ENCODE results near the gene SKA1. TPM values are rescaled to one million over a fixed set of nuclear protein-coding genes. Genes with fewer than 3 reads are reported as not detected.
"Not testable (repeated sequence)": the region's sequence is repeated elsewhere in the genome, so short reads cannot be mapped to it uniquely, and the experiment has no call there.

Gene SKA1
- total and polyA plus RNA-seq, 3 donors from 2014 or later = 5.5 to 11.9 (median 6.6) TPM

DNA sequence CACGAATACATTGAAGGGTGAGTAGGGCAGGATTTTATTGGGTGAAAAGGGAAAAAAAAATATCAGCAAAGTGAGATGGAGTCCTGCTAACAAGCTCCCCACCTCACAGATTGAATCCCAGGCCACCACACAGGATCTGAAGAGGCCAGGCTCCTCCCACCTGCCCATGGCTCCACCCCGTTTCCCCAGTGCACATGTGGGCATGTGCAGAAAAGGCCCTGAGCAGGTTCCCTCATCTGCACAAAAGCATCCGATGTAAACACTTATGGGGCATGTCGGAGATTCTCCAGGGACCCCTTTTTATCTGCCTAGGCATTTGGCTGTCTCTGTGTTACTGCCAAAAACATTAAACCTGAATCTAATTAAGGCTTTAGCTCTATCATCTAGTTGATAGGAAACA, 35.2 kb downstream of the SKA1 start:
- no peak overlapping the region for H3K27ac ChIP-seq
- no peak for DNase-seq
- no peaks in the 10 kb centered on the region for H3K4me1 ChIP-seq
- 31 to 53% methylated on average over 4 of the region's 4 CpGs for WGBS, 2 donors
- no peaks in the 10 kb centered on the region for H3K27me3 ChIP-seq
- no peaks in the 10 kb centered on the region for H3K36me3 ChIP-seq (ENCODE audit: low read depth, missing control alignments)
- H3K9me3 ChIP-seq = no peaks in the 10 kb centered on the region
- intact Hi-C loops (cut with DNase I; ENCODE audit: low total_unique reads) = no loop called here
- no peak overlapping the region for H3K4me3 ChIP-seq
- no peak for TF ChIP-seq POLR2A (IDR thresholded peaks at IDR 0.05)
- TF ChIP-seq, protein P1, sequence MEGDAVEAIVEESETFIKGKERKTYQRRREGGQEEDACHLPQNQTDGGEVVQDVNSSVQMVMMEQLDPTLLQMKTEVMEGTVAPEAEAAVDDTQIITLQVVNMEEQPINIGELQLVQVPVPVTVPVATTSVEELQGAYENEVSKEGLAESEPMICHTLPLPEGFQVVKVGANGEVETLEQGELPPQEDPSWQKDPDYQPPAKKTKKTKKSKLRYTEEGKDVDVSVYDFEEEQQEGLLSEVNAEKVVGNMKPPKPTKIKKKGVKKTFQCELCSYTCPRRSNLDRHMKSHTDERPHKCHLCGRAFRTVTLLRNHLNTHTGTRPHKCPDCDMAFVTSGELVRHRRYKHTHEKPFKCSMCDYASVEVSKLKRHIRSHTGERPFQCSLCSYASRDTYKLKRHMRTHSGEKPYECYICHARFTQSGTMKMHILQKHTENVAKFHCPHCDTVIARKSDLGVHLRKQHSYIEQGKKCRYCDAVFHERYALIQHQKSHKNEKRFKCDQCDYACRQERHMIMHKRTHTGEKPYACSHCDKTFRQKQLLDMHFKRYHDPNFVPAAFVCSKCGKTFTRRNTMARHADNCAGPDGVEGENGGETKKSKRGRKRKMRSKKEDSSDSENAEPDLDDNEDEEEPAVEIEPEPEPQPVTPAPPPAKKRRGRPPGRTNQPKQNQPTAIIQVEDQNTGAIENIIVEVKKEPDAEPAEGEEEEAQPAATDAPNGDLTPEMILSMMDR (IDR thresholded peaks at IDR 0.05) = no peak

DNA sequence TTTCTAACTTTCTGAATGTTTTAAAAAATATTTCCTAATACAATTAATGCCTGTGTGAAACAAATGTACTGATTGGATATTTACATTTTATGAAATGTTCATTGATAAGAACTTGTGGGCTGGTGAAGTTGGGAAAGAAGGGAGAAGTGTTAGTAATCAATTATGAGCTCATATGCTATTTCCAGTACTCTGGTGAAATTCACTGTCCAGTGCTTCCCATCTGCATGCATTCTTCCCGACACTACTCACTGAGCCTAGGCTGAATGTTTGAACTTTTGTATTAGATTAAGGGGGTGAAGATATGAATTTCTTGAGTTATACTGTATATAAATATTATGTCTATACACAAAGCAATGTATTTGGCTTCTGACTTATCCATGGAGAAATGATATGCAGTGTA, 36.0 kb downstream of the SKA1 start:
- no peaks in the 10 kb centered on the region for H3K27me3 ChIP-seq
- H3K4me3 ChIP-seq = no peak overlapping the region
- intact Hi-C loops (cut with DNase I; ENCODE audit: low total_unique reads) = no loop called here
- DNase-seq = no peak
- no peak for TF ChIP-seq POLR2A (IDR thresholded peaks at IDR 0.05)
- TF ChIP-seq, protein P1 (IDR thresholded peaks at IDR 0.05) = no peak
- H3K36me3 ChIP-seq (ENCODE audit: low read depth, missing control alignments) = no peaks in the 10 kb centered on the region
- no peak overlapping the region for H3K27ac ChIP-seq
- H3K4me1 ChIP-seq = no peaks in the 10 kb centered on the region
- no peaks in the 10 kb centered on the region for H3K9me3 ChIP-seq
- WGBS, 2 donors = 58 to 81% methylated on average over 1 of the region's 1 CpG

DNA sequence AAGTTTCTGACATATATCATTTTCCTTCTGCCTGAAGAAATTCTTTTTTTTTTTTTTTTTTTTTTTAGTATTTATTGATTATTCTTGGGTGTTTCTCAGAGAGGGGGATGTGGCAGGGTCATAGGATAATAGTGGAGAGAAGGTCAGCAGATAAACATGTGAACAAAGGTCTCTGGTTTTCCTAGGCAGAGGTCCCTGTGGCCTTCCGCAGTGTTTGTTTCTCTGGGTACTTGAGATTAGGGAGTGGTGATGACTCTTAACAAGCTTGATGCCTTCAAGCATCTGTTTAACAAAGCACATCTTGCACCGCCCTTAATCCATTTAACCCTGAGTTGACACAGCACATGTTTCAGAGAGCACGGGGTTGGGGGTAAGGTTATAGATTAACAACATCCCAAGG, 42.0 kb downstream of the SKA1 start:
- H3K27ac ChIP-seq; H3K36me3 ChIP-seq (ENCODE audit: low read depth, missing control alignments); intact Hi-C loops (cut with DNase I; ENCODE audit: low total_unique reads); H3K4me3 ChIP-seq; H3K4me1 ChIP-seq; DNase-seq; H3K9me3 ChIP-seq; H3K27me3 ChIP-seq: not testable (repeated sequence)
- 82 to 98% methylated on average over 3 of the region's 3 CpGs for WGBS, 2 donors

DNA sequence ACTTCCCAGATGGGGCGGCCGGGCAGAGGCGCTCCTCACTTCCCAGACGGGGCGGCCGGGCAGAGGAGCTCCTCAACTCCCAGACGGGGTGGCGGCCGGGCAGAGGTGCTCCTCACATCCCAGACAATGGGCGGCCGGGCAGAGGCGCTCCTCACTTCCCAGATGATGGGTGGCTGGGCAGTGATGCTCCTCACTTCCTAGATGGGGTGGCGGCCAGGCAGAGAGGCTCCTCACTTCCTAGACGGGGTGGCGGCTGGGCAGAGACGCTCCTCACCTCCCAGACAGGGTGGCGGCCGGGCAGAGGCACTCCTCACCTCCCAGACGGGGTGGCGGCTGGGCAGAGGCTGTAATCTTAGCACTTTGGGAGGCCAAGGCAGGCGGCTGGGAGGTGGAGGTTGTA, 42.9 kb downstream of the SKA1 start:
- H3K36me3 ChIP-seq (ENCODE audit: low read depth, missing control alignments) = not testable (repeated sequence)

DNA sequence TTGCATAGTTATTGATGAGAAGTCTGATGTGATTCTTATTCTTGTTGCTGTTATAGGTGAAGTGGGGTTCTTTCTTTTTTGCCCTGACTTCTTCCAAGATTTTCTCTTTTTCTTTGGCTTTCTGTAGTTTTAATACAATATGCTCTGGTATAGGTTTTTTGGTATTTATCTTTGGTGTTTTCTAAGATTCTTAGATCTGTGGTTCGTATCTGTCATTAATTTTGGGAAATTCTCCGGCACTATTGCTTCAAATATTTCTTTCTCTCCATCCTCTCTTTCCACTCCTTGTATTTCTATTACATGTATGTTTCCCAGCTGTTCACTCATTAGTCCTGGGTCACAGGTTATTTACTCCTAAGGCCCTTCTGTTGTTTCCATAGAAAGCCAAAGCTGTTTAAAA, 43.8 kb downstream of the SKA1 start:
- H3K27ac ChIP-seq = no peak overlapping the region
- no peak for TF ChIP-seq POLR2A (IDR thresholded peaks at IDR 0.05)
- TF ChIP-seq, protein P1 (IDR thresholded peaks at IDR 0.05) = no peak

More for the DNA sequence above, 42.9 kb downstream of the SKA1 start:
- H3K9me3 ChIP-seq; intact Hi-C loops (cut with DNase I; ENCODE audit: low total_unique reads); H3K27ac ChIP-seq; H3K4me1 ChIP-seq; DNase-seq; H3K27me3 ChIP-seq; H3K4me3 ChIP-seq: not testable (repeated sequence)
- WGBS, 2 donors = 88% methylated on average over 20 of the region's 21 CpGs; no CpG with 5 or more reads in 1 of the 2 donors

DNA sequence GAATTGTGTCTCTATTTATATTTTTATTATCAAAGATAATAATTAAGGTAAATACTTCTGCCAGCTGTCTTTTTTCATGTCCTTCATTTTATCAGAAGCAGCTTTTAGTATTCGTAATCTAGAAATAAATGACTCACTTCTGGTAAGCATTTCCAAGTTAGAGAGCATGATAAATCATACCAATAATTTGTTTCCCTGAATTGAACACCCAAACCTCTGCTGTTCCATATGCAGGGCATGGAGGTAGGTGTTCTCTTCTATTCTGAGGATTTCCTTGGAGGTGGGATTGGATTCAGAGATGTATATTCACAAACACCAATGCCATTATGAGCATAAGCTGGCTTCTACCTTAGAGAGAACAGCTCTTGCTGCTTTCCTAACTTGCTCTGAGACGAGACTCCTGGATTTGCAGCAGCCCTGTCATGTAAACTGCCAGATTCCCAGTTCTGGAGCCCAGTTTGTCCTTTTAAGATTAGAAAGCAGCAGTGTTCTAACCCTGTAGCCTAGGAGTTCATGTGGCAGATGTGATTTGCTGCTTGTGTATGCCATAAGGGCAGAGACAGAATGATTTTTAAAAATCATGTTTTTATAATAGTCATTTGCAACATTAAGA, 47.5 kb downstream of the SKA1 start:
- intact Hi-C loops (cut with DNase I; ENCODE audit: low total_unique reads) = no loop called here
- 40 to 53% methylated on average over 2 of the region's 2 CpGs for WGBS, 2 donors

More for the DNA sequence above, 43.8 kb downstream of the SKA1 start:
- Histone ChIP-seq H3K9me3 (no peaks in the 10 kb centered on the region), H3K27me3 (no peaks in the 10 kb centered on the region), H3K4me1 (no peaks in the 10 kb centered on the region), H3K36me3 (ENCODE audit: low read depth, missing control alignments) (no peaks in the 10 kb centered on the region), H3K4me3 (no peak overlapping the region)
- 70 to 96% methylated on average over 2 of the region's 2 CpGs for WGBS, 2 donors
- DNase-seq = no peak
- intact Hi-C loops (cut with DNase I; ENCODE audit: low total_unique reads) = no loop called here

More for the DNA sequence above, 47.5 kb downstream of the SKA1 start:
- H3K4me3 ChIP-seq = no peak overlapping the region
- H3K36me3 ChIP-seq (ENCODE audit: low read depth, missing control alignments) = no peaks in the 10 kb centered on the region
- DNase-seq = no peak
- H3K9me3 ChIP-seq = no peaks in the 10 kb centered on the region
- TF ChIP-seq POLR2A (IDR thresholded peaks at IDR 0.05) = no peak
- TF ChIP-seq, protein P1 (IDR thresholded peaks at IDR 0.05) = no peak
- H3K4me1 ChIP-seq = no peaks in the 10 kb centered on the region
- H3K27me3 ChIP-seq = no peaks in the 10 kb centered on the region
- H3K27ac ChIP-seq = no peak overlapping the region

Data from testis (tissue), 3 donors.